Hepatocyte (in vitro differentiated cells): Measurements from ENCODE around the gene DNAJC12. TPM values are rescaled to one million over a fixed set of nuclear protein-coding genes. Genes with fewer than 3 reads are reported as not detected.

Source experiments
- DNase-seq: peaks from one replicate; pipeline ENCODE4 v3.0.0-alpha.2; 2016; ENCODE audit warnings: low spot score
- H2AFZ ChIP-seq: fragments of 200-600 bp; sonication (generic); 2 replicates; pipeline ENCODE4 v1.6.0; 2016; ENCODE audit warnings: antibody characterized with exemption, mild to moderate bottlenecking
- H3K27ac ChIP-seq: fragments of 200-600 bp; sonication (generic); 2 replicates; pipeline ENCODE4 v1.5.1; 2016; ENCODE audit warnings: mild to moderate bottlenecking
- H3K27me3 ChIP-seq: fragments of 200-600 bp; sonication (generic); 2 replicates; pipeline ENCODE4 v1.6.1; 2016
- H3K36me3 ChIP-seq: fragments of 200-600 bp; sonication (generic); replicated peaks from 2 replicates; pipeline ENCODE4 v1.5.1; 2016; ENCODE audit warnings: low read depth; ENCODE audit not compliant: insufficient read depth
- H3K4me1 ChIP-seq: fragments of 200-600 bp; sonication (generic); 2 replicates; pipeline ENCODE4 v1.5.1; 2016; ENCODE audit warnings: mild to moderate bottlenecking, moderate library complexity; ENCODE audit not compliant: insufficient read depth
- H3K4me2 ChIP-seq: fragments of 200-600 bp; sonication (generic); 2 replicates; pipeline ENCODE4 v1.6.0; 2016
- H3K4me3 ChIP-seq: fragments of 200-600 bp; sonication (generic); 2 replicates; pipeline ENCODE4 v1.5.1; 2016; ENCODE audit warnings: mild to moderate bottlenecking
- H3K79me2 ChIP-seq: fragments of 200-600 bp; sonication (generic); 2 replicates; pipeline ENCODE4 v1.6.0; 2017; ENCODE audit warnings: mild to moderate bottlenecking
- H3K9me2 ChIP-seq: fragments of 200-600 bp; sonication (generic); replicated peaks from 2 replicates; pipeline ENCODE4 v1.6.0; 2017; ENCODE audit warnings: mild to moderate bottlenecking; ENCODE audit not compliant: insufficient read depth
- H3K9me3 ChIP-seq: fragments of 200-600 bp; sonication (generic); 2 replicates; pipeline ENCODE4 v1.5.1; 2016; ENCODE audit warnings: low read depth, mild to moderate bottlenecking
- H4K20me1 ChIP-seq: fragments of 200-600 bp; sonication (generic); 2 replicates; pipeline ENCODE4 v1.6.0; 2016; ENCODE audit warnings: mild to moderate bottlenecking; ENCODE audit not compliant: insufficient read depth, poor library complexity, severe bottlenecking
- EZH2 ChIP-seq: fragments of 200-600 bp; sonication (generic); IDR thresholded peaks from 2 replicates; pipeline ENCODE4 v1.6.1; 2016; ENCODE audit warnings: antibody characterized with exemption, mild to moderate bottlenecking, borderline replicate concordance
- EZH2phosphoT487 ChIP-seq: fragments of 200-600 bp; sonication (generic); IDR thresholded peaks from one replicate; pipeline ENCODE4 v1.6.1; 2018; ENCODE audit warnings: antibody characterized with exemption, mild to moderate bottlenecking, low read depth, moderate library complexity; ENCODE audit not compliant: unreplicated experiment, severe bottlenecking
- WGBS: methylation state at CpG from one replicate; pipeline ENCODE4 v1.1.6; 2016; ENCODE audit warnings: low lambda C conversion rate; ENCODE audit errors: missing lambda C conversion rate; 5-methylcytosine and 5-hydroxymethylcytosine counted together
- polyA plus RNA-seq: library from polyadenylated mRNA; unstranded; fragments of >200 nt; fragmentation: Nextera tagmentation; extraction: Ambion mirVana; gene quantifications from 2 replicates; pipeline ENCODE4 v1.2.1, GENCODE V29; 2016
- total RNA-seq: library from RNA; depleted of rRNA; stranded (reverse); fragments of >200 nt; gene quantifications from 2 replicates; pipeline ENCODE4 v1.2.3, GENCODE V29; 2014
- TF ChIP-seq, protein P1 (sequence below): fragments of 200-600 bp; sonication (generic); IDR thresholded peaks from 2 replicates; pipeline ENCODE4 v1.5.1; 2016; ENCODE audit warnings: antibody characterized with exemption, mild to moderate bottlenecking; ENCODE audit not compliant: poor library complexity

Gene DNAJC12
- total RNA-seq: 13.4 and 16.7 TPM in 2 replicates
- polyA plus RNA-seq: 6.2 and 8.1 TPM in 2 replicates

DNA sequence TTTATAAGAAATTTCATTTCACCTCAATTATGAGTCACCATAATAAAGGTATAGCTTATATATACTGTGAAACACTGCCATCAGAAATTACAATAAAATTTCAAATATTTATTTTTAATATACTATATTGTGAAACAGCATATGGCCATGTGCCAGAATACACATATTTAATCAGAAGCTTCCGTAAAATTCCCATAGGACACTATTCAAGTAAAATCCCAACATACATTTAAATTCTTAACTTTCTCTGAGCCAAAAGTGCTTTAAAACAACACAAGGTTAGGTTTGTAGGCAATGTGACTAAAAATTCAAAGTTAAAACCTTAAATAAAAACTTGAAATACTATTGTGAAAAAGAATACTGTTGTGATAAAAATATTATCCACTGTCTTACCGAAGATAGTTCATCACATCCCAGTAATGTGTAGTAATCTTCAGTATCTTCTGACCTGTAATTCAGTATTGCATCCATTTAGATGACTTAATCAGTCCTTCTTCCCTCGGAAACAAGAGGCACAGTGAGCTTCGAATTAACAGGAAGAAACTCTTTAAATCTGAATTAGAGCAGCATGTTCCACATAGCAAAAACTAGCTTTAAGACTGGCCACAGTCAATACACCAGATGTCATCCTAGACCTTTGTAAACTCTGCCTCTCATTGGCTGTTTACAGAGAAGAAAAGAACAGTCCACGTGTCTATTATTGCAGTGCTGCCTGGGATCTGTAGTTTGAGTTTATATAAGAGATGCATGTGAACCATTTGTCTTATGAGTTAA, at the start of gene DNAJC12:
DNAJC12 (minus strand) TSS at position 648 of the 774 bp plus-strand sequence; CDS start at position 471, 177 bp downstream.
- DNase-seq: peak; percentile 62
- no peaks in the 10 kb centered on the region for H3K27me3 ChIP-seq
- no peaks in the 10 kb centered on the region for H3K9me3 ChIP-seq
- H3K4me3 ChIP-seq: peak within 1 kb of the TSS; percentile 3
- peak within 1 kb of the TSS; percentile 14 for H2AFZ ChIP-seq
- no peaks in the 10 kb centered on the region for H3K36me3 ChIP-seq
- H3K79me2 ChIP-seq: no peaks in the 10 kb centered on the region
- 44% methylated on average over 5 of the region's 5 CpGs for WGBS
- H4K20me1 ChIP-seq: no peaks in the 10 kb centered on the region
- H3K27ac ChIP-seq: peak within 1 kb of the TSS; percentile 5
- no peaks in the 10 kb centered on the region for H3K9me2 ChIP-seq
- no peaks in the 10 kb centered on the region for H3K4me1 ChIP-seq
- TF ChIP-seq EZH2phosphoT487: no peak
- TF ChIP-seq EZH2: no peak
- TF ChIP-seq, protein P1, sequence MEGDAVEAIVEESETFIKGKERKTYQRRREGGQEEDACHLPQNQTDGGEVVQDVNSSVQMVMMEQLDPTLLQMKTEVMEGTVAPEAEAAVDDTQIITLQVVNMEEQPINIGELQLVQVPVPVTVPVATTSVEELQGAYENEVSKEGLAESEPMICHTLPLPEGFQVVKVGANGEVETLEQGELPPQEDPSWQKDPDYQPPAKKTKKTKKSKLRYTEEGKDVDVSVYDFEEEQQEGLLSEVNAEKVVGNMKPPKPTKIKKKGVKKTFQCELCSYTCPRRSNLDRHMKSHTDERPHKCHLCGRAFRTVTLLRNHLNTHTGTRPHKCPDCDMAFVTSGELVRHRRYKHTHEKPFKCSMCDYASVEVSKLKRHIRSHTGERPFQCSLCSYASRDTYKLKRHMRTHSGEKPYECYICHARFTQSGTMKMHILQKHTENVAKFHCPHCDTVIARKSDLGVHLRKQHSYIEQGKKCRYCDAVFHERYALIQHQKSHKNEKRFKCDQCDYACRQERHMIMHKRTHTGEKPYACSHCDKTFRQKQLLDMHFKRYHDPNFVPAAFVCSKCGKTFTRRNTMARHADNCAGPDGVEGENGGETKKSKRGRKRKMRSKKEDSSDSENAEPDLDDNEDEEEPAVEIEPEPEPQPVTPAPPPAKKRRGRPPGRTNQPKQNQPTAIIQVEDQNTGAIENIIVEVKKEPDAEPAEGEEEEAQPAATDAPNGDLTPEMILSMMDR: no peak
- H3K4me2 ChIP-seq: peak within 1 kb of the TSS; percentile 63

DNA sequence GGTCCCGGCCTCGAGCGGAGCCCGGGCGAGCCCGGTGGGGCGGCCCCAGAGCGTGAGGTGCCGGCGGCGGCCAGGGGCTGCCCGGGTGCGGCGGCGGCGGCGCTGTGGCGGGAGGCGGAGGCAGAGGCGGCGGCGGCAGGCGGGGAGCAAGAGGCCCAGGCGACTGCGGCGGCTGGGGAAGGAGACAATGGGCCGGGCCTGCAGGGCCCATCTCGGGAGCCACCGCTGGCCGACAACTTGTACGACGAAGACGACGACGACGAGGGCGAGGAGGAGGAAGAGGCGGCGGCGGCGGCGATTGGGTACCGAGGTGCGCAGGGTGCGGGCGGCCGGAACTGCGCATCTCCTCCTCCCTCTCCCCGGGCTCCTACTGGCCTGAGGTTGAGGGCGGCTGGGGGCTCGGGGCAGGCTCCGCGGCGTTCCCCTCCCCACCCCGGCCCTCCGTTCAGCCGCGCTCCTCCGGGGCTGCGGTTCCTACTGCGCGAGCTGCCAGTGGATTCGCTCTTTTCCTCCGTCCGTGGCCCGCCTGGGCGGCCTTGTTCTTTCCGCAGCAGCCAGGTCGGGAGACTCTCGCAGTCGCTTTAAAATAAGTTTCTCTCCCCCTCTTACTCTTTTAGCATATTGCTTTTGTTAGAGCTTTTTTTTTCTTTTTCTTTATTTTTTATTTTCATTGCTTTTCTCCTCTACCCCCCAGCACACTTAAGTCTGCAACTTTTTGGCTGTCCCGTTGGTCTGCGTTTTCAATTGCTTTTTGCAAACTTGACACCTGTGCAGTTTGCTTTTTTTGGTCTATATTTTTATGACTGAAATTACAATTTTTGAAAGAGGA, 47.1 kb upstream of the DNAJC12 start:
- no peaks in the 10 kb centered on the region for H3K27me3 ChIP-seq
- H4K20me1 ChIP-seq: peaks cover 29% of the 10 kb centered on the region
- peaks cover 48% of the 10 kb centered on the region for H3K79me2 ChIP-seq
- WGBS: under 1% methylated on average over 30 of the region's 73 CpGs
- TF ChIP-seq EZH2 (no peak), EZH2phosphoT487 (no peak)
- TF ChIP-seq, protein P1: no peak
- H2AFZ ChIP-seq: peak overlapping the region; percentile 61
- H3K36me3 ChIP-seq: no peaks in the 10 kb centered on the region
- no peaks in the 10 kb centered on the region for H3K4me1 ChIP-seq
- no peaks in the 10 kb centered on the region for H3K9me2 ChIP-seq
- H3K4me3 ChIP-seq: peak overlapping the region; percentile 95
- peak; percentile 87 for DNase-seq
- H3K4me2 ChIP-seq: peak overlapping the region; percentile 90
- peak overlapping the region; percentile 93 for H3K27ac ChIP-seq
- H3K9me3 ChIP-seq: no peaks in the 10 kb centered on the region

GRCh38 chr10:67884313-67884841, 46.4 kb upstream of the DNAJC12 start, which contains the start of gene SIRT1:
Gene SIRT1 (plus strand): TSS chr10:67884656. CDS start chr10:67884722, 66 bp downstream.
- Histone ChIP-seq H3K27me3 (no peaks in the 10 kb centered on the region), H3K4me1 (no peaks in the 10 kb centered on the region), H3K79me2 (peaks cover 41% of the 10 kb centered on the region), H3K4me2 (peak within 1 kb of the TSS; percentile 90), H4K20me1 (peaks cover 29% of the 10 kb centered on the region), H3K36me3 (no peaks in the 10 kb centered on the region), H3K9me2 (no peaks in the 10 kb centered on the region), H3K9me3 (no peaks in the 10 kb centered on the region), H2AFZ (peak within 1 kb of the TSS; percentile 87), H3K4me3 (peak within 1 kb of the TSS; percentile 95), H3K27ac (peak within 1 kb of the TSS; percentile 93)
- peak; percentile 99 for DNase-seq
- TF ChIP-seq EZH2phosphoT487 (no peak), EZH2 (no peak)
- TF ChIP-seq, protein P1: no peak
- under 1% methylated on average over 43 of the region's 62 CpGs for WGBS
